A549 (cell line): ENCODE data around the gene TOMM20.

Experiments
- CTCF ChIP-seq: fragments of >200 bp; sonication (Bioruptor Twin); formaldehyde crosslinking; IDR thresholded peaks from 3 replicates; pipeline ENCODE4 v1.5.1; 2016
- NPAS2 ChIP-seq: fragments of 250-450 bp; sonication (Bioruptor Pico); IDR thresholded peaks from 2 replicates; pipeline ENCODE4 v1.8.0; 2022; ENCODE audit warnings: mild to moderate bottlenecking, moderate library complexity, borderline replicate concordance
- POLR2A ChIP-seq: IDR thresholded peaks from 2 replicates; pipeline ENCODE4 v1.6.1; 2012; ENCODE audit warnings: mild to moderate bottlenecking, low read length
- RARB ChIP-seq: fragments of 250-450 bp; sonication (Bioruptor Pico); IDR thresholded peaks from 2 replicates; pipeline ENCODE4 v1.8.0; 2021; ENCODE audit warnings: mild to moderate bottlenecking, moderate library complexity
- RFX5 ChIP-seq: fragments of 450-650 bp; IDR thresholded peaks from 2 replicates; pipeline ENCODE4 v1.7.1; 2014; ENCODE audit warnings: antibody characterized with exemption, mild to moderate bottlenecking, moderate library complexity
- SMC3 ChIP-seq: fragments of >200 bp; sonication (Bioruptor Twin); formaldehyde crosslinking; IDR thresholded peaks from 3 replicates; pipeline ENCODE4 v1.6.1; 2018; ENCODE audit warnings: inconsistent platforms
- USF2 ChIP-seq: fragments of 450-650 bp; IDR thresholded peaks from 2 replicates; pipeline ENCODE4 v1.6.1; 2014; ENCODE audit warnings: antibody characterized with exemption

- TF ChIP-seq USF2 = no peak
- no peak for TF ChIP-seq CTCF
- TF ChIP-seq RARB (CRISPR knock-in tag) = no peak
- TF ChIP-seq SMC3 = no peak
- no peak for TF ChIP-seq NPAS2
- TF ChIP-seq POLR2A = no peak
- no peak for TF ChIP-seq RFX5
Measured at GRCh38 chr1:235142991-235143390, 14.4 kb upstream of the TOMM20 start.
